ENCODE results near the gene MGLL.

Gene MGLL

GRCh38 chr3:127790882-127791183, 31.5 kb downstream of the MGLL start:
- POLR2A ChIA-PET (ENCODE audit: low non-redundant PET) = interaction anchor here (0.6 kb wide), 1 partner anchor 768 kb away, joined by 3 read pairs; no protein-coding TSS in a partner anchor
- H3K27ac ChIP-seq = 0 out of 2 replicates have a peak overlapping the region, but pooled peaks have one; percentile 18

GRCh38 chr3:127789990-127790881, 32.1 kb downstream of the MGLL start:
- no peak for TF ChIP-seq CTCF (conservative IDR thresholded peaks at IDR 0.05; ENCODE audit: low read depth)
- ChIA-PET POLR2A (ENCODE audit: low non-redundant PET) (interaction anchor here (0.6 kb wide), 2 partner anchors 85 to 768 kb away, joined by 3 read pairs; no protein-coding TSS in a partner anchor), CTCF (interaction anchor here (0.6 to 1.2 kb wide), 5 partner anchors 10 to 942 kb away, joined by 3 to 8 read pairs (median 3); no protein-coding TSS in a partner anchor)
- DNase-seq (ENCODE audit: low spot score) = no peak
- H3K27ac ChIP-seq = 0 out of 2 replicates have a peak overlapping the region, but pooled peaks have one; percentile 18

More at GRCh38 chr3:127790882-127791183, 31.5 kb downstream of the MGLL start:
- TF ChIP-seq CTCF (conservative IDR thresholded peaks at IDR 0.05; ENCODE audit: low read depth) = no peak
- DNase-seq (ENCODE audit: low spot score) = no peak
- CTCF ChIA-PET = interaction anchor here (0.6 to 1.2 kb wide), 5 partner anchors 9 to 943 kb away, joined by 3 to 8 read pairs (median 3); no protein-coding TSS in a partner anchor

GRCh38 chr3:127789051-127789450, 33.3 kb downstream of the MGLL start:
- CTCF ChIA-PET = no interaction called here

GRCh38 chr3:127788451-127788909, 33.8 kb downstream of the MGLL start:
- TF ChIP-seq CTCF (conservative IDR thresholded peaks at IDR 0.05; ENCODE audit: low read depth) = no peak
- no peak for DNase-seq (ENCODE audit: low spot score)
- ChIA-PET POLR2A (ENCODE audit: low non-redundant PET) (no interaction called here), CTCF (no interaction called here)
- no peak overlapping the region; the same call in 1 of the 2 replicates for H3K27ac ChIP-seq

More at GRCh38 chr3:127789051-127789450, 33.3 kb downstream of the MGLL start:
- POLR2A ChIA-PET (ENCODE audit: low non-redundant PET) = no interaction called here
- no peak overlapping the region; the same call in 1 of the 2 replicates for H3K27ac ChIP-seq
- DNase-seq (ENCODE audit: low spot score) = no peak
- no peak for TF ChIP-seq CTCF (conservative IDR thresholded peaks at IDR 0.05; ENCODE audit: low read depth)

- no peak for DNase-seq (ENCODE audit: low spot score)
- no peak overlapping the region for H3K27ac ChIP-seq
- no peak for TF ChIP-seq CTCF (conservative IDR thresholded peaks at IDR 0.05; ENCODE audit: low read depth)
- ChIA-PET CTCF (interaction anchor here (0.7 kb wide), 1 partner anchor 11 kb away, joined by 3 read pairs; no protein-coding TSS in a partner anchor), POLR2A (ENCODE audit: low non-redundant PET) (no interaction called here)
These were observed 34.5 kb downstream of the MGLL start for GRCh38 chr3:127787571-127788365.

GRCh38 chr3:127787071-127787490, 35.2 kb downstream of the MGLL start:
- no peak for DNase-seq (ENCODE audit: low spot score)
- CTCF ChIA-PET = interaction anchor here (0.7 kb wide), 1 partner anchor 10 kb away, joined by 3 read pairs; no protein-coding TSS in a partner anchor
- no peak for TF ChIP-seq CTCF (conservative IDR thresholded peaks at IDR 0.05; ENCODE audit: low read depth)
- H3K27ac ChIP-seq = no peak overlapping the region
- POLR2A ChIA-PET (ENCODE audit: low non-redundant PET) = no interaction called here

All from RWPE1 (cell line).